ENCODE data around the gene PGM2. TPM values are rescaled to one million over a fixed set of nuclear protein-coding genes. Genes with fewer than 3 reads are reported as not detected.

The PGM2 gene
- total RNA-seq, 6 donors from 2014 or later, result 11.1 to 30.6 (median 14.1) TPM

DNA sequence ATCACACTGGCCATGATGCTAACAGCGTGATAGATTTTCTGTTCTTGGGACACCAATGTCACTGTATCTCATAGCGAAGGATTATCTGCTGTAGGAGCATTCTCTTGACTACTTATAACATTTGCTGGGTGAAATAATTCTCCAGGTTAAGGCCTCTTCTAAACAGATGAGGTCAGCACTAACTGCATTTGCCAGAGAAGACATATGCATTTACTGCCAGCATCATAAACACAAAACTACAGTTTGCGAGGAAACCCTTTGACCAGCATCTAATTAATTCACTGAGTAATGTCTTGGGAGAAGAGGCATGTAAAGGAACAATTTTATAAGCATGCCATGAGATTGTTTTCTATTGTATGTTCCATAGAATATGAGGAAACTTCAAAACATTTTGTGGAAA lies 78.3 kb downstream of the PGM2 start:
- no peak for ATAC-seq (ENCODE audit: low FRiP score in 2 of 2)

DNA sequence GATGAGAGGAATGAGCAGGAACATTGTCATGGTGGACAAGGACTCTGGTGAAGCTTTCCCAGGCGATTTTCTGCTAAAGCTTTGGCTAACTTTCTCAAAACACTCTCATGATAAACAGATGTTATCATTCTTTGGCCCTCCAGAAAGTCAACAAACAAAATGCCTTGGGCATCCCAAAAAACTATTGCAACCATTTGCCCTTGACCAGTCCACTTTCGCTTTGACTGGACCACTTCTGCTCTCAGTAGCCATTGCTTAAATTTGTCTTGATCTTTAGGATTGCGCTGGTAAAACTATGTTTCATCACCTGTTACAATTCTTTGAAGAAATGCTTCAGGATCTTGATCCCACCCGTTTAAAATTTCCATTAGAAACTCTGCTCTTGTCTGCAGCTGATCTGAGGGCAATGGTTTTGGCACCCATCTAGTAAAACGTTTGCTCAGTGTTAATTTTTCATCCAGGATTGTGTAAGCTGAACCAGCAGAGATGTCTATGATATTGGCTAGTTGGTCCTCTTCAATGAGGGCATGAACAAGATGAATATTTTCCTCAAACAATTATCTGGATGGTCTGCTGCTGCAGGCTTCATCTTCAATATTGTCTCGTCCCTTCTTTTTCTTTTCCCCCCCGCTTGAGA lies 79.2 kb downstream of the PGM2 start:
- Histone ChIP-seq H3K4me1 (no peaks in the 10 kb centered on the region), H3K27me3 (no peaks in the 10 kb centered on the region), H3K9me3 (no peaks in the 10 kb centered on the region), H3K27ac (no peak overlapping the region), H3K36me3 (peaks cover 0 to 3% (median 0%) of the 10 kb centered on the region in 4 donors), H3K4me3 (no peak overlapping the region)
- DNase-seq, result no peak
- no peak for ATAC-seq (ENCODE audit: low FRiP score in 2 of 2)
- TF ChIP-seq, protein P1, sequence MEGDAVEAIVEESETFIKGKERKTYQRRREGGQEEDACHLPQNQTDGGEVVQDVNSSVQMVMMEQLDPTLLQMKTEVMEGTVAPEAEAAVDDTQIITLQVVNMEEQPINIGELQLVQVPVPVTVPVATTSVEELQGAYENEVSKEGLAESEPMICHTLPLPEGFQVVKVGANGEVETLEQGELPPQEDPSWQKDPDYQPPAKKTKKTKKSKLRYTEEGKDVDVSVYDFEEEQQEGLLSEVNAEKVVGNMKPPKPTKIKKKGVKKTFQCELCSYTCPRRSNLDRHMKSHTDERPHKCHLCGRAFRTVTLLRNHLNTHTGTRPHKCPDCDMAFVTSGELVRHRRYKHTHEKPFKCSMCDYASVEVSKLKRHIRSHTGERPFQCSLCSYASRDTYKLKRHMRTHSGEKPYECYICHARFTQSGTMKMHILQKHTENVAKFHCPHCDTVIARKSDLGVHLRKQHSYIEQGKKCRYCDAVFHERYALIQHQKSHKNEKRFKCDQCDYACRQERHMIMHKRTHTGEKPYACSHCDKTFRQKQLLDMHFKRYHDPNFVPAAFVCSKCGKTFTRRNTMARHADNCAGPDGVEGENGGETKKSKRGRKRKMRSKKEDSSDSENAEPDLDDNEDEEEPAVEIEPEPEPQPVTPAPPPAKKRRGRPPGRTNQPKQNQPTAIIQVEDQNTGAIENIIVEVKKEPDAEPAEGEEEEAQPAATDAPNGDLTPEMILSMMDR (IDR thresholded peaks at IDR 0.05), result no peak
- TF ChIP-seq POLR2AphosphoS5 (IDR thresholded peaks at IDR 0.05) (no peak), EP300 (IDR thresholded peaks at IDR 0.05) (no peak), POLR2A (IDR thresholded peaks at IDR 0.05) (no peak)
- 73 to 77% methylated on average over 7 of the region's 7 CpGs for WGBS, 2 donors

More for the DNA sequence above, 78.3 kb downstream of the PGM2 start:
- H3K36me3 ChIP-seq, result peaks cover 0 to 3% (median 0%) of the 10 kb centered on the region in 4 donors
- H3K27ac ChIP-seq, result no peak overlapping the region
- no peak for TF ChIP-seq EP300 (IDR thresholded peaks at IDR 0.05)
- TF ChIP-seq POLR2A (IDR thresholded peaks at IDR 0.05), result no peak
- TF ChIP-seq, protein P1 (IDR thresholded peaks at IDR 0.05), result no peak
- no peak for TF ChIP-seq POLR2AphosphoS5 (IDR thresholded peaks at IDR 0.05)
- H3K27me3 ChIP-seq, result no peaks in the 10 kb centered on the region
- H3K4me3 ChIP-seq, result no peak overlapping the region
- 96 to 98% methylated on average over 3 of the region's 3 CpGs for WGBS, 2 donors
- H3K4me1 ChIP-seq, result no peaks in the 10 kb centered on the region
- DNase-seq, result no peak
- H3K9me3 ChIP-seq, result no peaks in the 10 kb centered on the region

DNA sequence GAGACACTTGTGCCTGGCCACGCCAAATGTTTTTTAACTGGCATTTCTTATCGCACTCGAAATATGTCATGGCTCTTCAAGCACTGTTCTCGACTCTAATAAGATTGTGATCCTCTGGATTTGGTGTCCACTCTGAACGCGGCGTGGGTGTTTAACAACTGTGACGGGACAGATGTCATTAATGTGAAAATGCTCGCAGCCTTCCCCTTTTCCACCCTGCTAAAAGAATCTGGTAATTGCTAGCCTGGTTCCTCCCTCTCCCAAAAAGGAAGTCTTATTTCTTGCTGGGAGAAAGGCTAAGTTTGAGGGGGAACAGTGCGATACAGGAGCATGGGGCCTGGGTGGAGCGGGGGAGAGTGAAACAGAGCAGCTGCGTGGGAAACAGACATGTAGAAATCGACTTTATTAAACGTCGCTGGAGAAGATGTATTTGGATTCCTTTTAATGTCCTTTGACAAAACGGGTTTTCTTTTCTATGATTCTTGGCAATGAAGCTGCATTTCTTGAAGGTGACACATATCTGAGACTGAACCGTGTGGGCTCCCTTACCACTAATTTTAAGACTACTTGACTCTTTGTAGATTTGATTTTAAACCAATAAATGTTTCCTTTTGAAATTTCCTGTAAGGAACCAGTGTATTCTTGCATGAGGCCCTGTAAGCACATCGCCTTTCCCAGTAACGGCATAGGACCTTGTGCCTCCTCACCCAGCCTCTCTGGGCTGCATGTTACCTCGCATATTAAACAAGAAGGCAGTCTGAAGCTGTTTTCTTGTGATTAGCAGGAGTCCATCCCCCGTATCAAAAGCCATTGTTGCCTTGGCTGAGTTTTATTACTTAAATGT lies 82.2 kb downstream of the PGM2 start:
- no peak for TF ChIP-seq POLR2AphosphoS5 (IDR thresholded peaks at IDR 0.05)
- no peak for TF ChIP-seq EP300 (IDR thresholded peaks at IDR 0.05)
- TF ChIP-seq, protein P1 (IDR thresholded peaks at IDR 0.05), result no peak
- TF ChIP-seq POLR2A (IDR thresholded peaks at IDR 0.05), result no peak
- WGBS, 2 donors, result 68 to 74% methylated on average over 21 of the region's 21 CpGs
- Histone ChIP-seq H3K27me3 (no peaks in the 10 kb centered on the region), H3K9me3 (no peaks in the 10 kb centered on the region), H3K27ac (peak overlapping the region in 1 of 4 donors; percentile 10), H3K4me3 (no peak overlapping the region), H3K4me1 (no peaks in the 10 kb centered on the region), H3K36me3 (no peaks in the 10 kb centered on the region)
- DNase-seq (no peak), ATAC-seq (ENCODE audit: low FRiP score in 2 of 2) (peak in 1 of 2 donors; percentile 82)

DNA sequence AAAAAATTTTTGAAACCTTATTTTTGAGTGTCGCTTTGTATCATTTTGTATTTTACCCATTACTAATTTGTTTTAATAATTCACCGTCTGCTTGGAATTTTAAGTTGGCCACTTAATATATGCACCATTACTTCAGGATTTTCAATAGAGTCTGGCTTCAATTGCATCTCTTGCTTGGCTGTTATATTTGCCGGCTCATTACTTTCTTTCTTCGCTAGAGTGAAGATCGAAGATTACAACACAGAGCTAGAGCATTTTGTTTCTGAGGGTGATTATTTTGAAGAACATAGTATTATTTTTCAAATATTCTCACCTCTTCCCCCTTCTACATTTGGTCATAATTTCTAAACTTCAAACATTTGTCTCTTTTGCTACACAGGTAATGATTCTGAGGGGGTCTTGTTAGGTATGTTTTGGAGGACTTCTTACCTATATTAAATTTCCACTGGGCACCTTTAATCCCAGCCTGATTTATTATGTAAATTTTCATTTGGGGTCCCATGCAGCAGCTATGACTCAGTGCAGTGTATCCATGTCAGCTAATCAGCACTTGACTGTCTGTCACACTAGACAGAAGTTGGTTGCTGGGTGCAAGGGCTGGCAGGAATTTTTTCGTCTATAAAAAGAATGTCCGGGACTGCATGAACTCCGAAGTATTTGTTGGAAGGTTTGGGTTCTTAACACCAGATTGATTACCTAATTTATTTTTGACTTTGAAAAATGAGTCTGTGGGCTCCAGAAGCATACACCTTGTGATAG lies 83.0 kb downstream of the PGM2 start:
- Histone ChIP-seq H3K36me3 (no peaks in the 10 kb centered on the region), H3K27ac (no peak overlapping the region), H3K4me1 (no peaks in the 10 kb centered on the region), H3K4me3 (no peak overlapping the region), H3K9me3 (no peaks in the 10 kb centered on the region), H3K27me3 (no peaks in the 10 kb centered on the region)
- TF ChIP-seq, protein P1 (IDR thresholded peaks at IDR 0.05), result no peak
- TF ChIP-seq POLR2A (IDR thresholded peaks at IDR 0.05) (no peak), EP300 (IDR thresholded peaks at IDR 0.05) (no peak), POLR2AphosphoS5 (IDR thresholded peaks at IDR 0.05) (no peak)
- no peak for ATAC-seq (ENCODE audit: low FRiP score in 2 of 2)
- 79 to 88% methylated on average over 8 of the region's 8 CpGs for WGBS, 2 donors
- no peak for DNase-seq

Measured in upper lobe of left lung (tissue), 6 donors.